Brain microvascular endothelial cell (primary cell): Measurements from ENCODE around the gene NOTUM.

Experiments used
- DNase-seq: peaks from one replicate; pipeline ENCODE4 v3.0.0-alpha.2; 2020
- H3K27ac ChIP-seq: fragments of 250-450 bp; sonication (Bioruptor Pico); 2 replicates; pipeline ENCODE4 v1.5.1; 2020; ENCODE audit warnings: mild to moderate bottlenecking, moderate library complexity
- H3K27me3 ChIP-seq: fragments of 250-450 bp; sonication (Bioruptor Pico); replicated peaks from 2 replicates; pipeline ENCODE4 v1.5.1; 2020; ENCODE audit warnings: mild to moderate bottlenecking
- H3K36me3 ChIP-seq: fragments of 250-450 bp; sonication (Bioruptor Pico); replicated peaks from 2 replicates; pipeline ENCODE4 v1.5.1; 2020; ENCODE audit warnings: mild to moderate bottlenecking
- H3K4me3 ChIP-seq: 2 replicates; pipeline ENCODE4 v1.5.1; 2011; ENCODE audit warnings: low read depth, mild to moderate bottlenecking, control low read depth, low read length, moderate library complexity
- CTCF ChIP-seq: IDR thresholded peaks from 2 replicates; pipeline ENCODE4 v1.5.1; 2011; ENCODE audit warnings: low read depth, mild to moderate bottlenecking, moderate library complexity, low read length, control low read depth, inconsistent platforms; ENCODE audit errors: missing control alignments
- in situ Hi-C: cut with HindIII; loops from 2 replicates; pipeline ENCODE4 v1.10.0; 2017; ENCODE audit warnings: low sequenced_read_pairs, low pct_ligation_motif_present

The NOTUM gene

GRCh38 chr17:81962499-81963441, 1.8 kb upstream of the NOTUM start:
- no peak for TF ChIP-seq CTCF
- no peak overlapping the region for H3K4me3 ChIP-seq
- DNase-seq = no peak
- no peak overlapping the region for H3K27ac ChIP-seq
- in situ Hi-C loops = no loop called here
- no peaks in the 10 kb centered on the region for H3K36me3 ChIP-seq
- peaks cover 76% of the 10 kb centered on the region for H3K27me3 ChIP-seq

GRCh38 chr17:81961521-81962498, 823 bp upstream of the NOTUM start:
- in situ Hi-C loops = no loop called here
- no peaks in the 10 kb centered on the region for H3K36me3 ChIP-seq
- H3K27me3 ChIP-seq = peaks cover 68% of the 10 kb centered on the region
- H3K4me3 ChIP-seq = no peak overlapping the region
- TF ChIP-seq CTCF = no peak
- no peak for DNase-seq
- no peak overlapping the region for H3K27ac ChIP-seq

- no peaks in the 10 kb centered on the region for H3K36me3 ChIP-seq
- no peak overlapping the region for H3K4me3 ChIP-seq
- H3K27me3 ChIP-seq = peaks cover 67% of the 10 kb centered on the region
- H3K27ac ChIP-seq = no peak overlapping the region
- TF ChIP-seq CTCF = no peak
- in situ Hi-C loops = no loop called here
- DNase-seq = no peak
Observed at GRCh38 chr17:81960130-81960958, 643 bp downstream of the NOTUM start.

- H3K27ac ChIP-seq = no peak overlapping the region
- peak; percentile 44 for TF ChIP-seq CTCF
Observed at GRCh38 chr17:81959362-81960129, 1.4 kb downstream of the NOTUM start.

More at GRCh38 chr17:81959362-81960129, 1.4 kb downstream of the NOTUM start:
- Histone ChIP-seq H3K27me3 (peaks cover 66% of the 10 kb centered on the region), H3K4me3 (no peak overlapping the region), H3K36me3 (no peaks in the 10 kb centered on the region)
- DNase-seq = no peak
- in situ Hi-C loops = no loop called here
